Mesendoderm (in vitro differentiated cells): ENCODE results near the gene ATP1A4.

Experiments
- DNase-seq: peaks from one replicate; pipeline ENCODE4 v3.0.0; 2013
- H2AK5ac ChIP-seq: 2 replicates; pipeline ENCODE4 v1.6.1; 2013; ENCODE audit warnings: low read length, inconsistent platforms
- H2BK120ac ChIP-seq: 2 replicates; pipeline ENCODE4 v1.6.1; 2013; ENCODE audit warnings: low read depth, mild to moderate bottlenecking, low read length, moderate library complexity, mixed read lengths
- H2BK15ac ChIP-seq: replicated peaks from 2 replicates; pipeline ENCODE4 v1.6.1; 2013; ENCODE audit warnings: low read depth, mild to moderate bottlenecking, moderate library complexity
- H2BK5ac ChIP-seq: 2 replicates; pipeline ENCODE4 v1.6.1; 2013; ENCODE audit warnings: low read length, inconsistent platforms
- H3K18ac ChIP-seq: 2 replicates; pipeline ENCODE4 v1.6.1; 2013; ENCODE audit warnings: mild to moderate bottlenecking, low read length, mixed read lengths
- H3K23ac ChIP-seq: one replicate; pipeline ENCODE4 v1.6.1; 2013; ENCODE audit warnings: low read length
- H3K27ac ChIP-seq: 2 replicates; pipeline ENCODE4 v1.5.1; 2013; ENCODE audit warnings: low read depth, mild to moderate bottlenecking, inconsistent platforms, low read length, moderate library complexity
- H3K27me3 ChIP-seq: 2 replicates; pipeline ENCODE4 v1.6.1; 2013; ENCODE audit warnings: low read length, control low read depth, mild to moderate bottlenecking, inconsistent platforms; ENCODE audit not compliant: insufficient read depth, poor library complexity
- H3K36me3 ChIP-seq: 2 replicates; pipeline ENCODE4 v1.6.1; 2013; ENCODE audit warnings: low read length, inconsistent platforms; ENCODE audit not compliant: control insufficient read depth, insufficient read depth
- H3K4ac ChIP-seq: one replicate; pipeline ENCODE4 v1.6.1; 2013; ENCODE audit warnings: low read depth, mild to moderate bottlenecking, low read length, moderate library complexity
- H3K4me1 ChIP-seq: 2 replicates; pipeline ENCODE4 v1.6.1; 2013; ENCODE audit warnings: low read depth, low read length, inconsistent platforms; ENCODE audit not compliant: control insufficient read depth
- H3K4me2 ChIP-seq: 2 replicates; pipeline ENCODE4 v1.6.1; 2013; ENCODE audit warnings: low read length
- H3K4me3 ChIP-seq: 2 replicates; pipeline ENCODE4 v1.5.1; 2013; ENCODE audit warnings: mild to moderate bottlenecking, low read length
- H3K56ac ChIP-seq: one replicate; pipeline ENCODE4 v1.6.1; 2013; ENCODE audit warnings: low read length
- H3K79me1 ChIP-seq: 2 replicates; pipeline ENCODE4 v1.6.1; 2013; ENCODE audit warnings: low read length, inconsistent platforms
- H3K79me2 ChIP-seq: 2 replicates; pipeline ENCODE4 v1.6.1; 2013; ENCODE audit warnings: mild to moderate bottlenecking, low read length; ENCODE audit not compliant: control insufficient read depth, insufficient read depth
- H3K9ac ChIP-seq: 2 replicates; pipeline ENCODE4 v1.6.1; 2013; ENCODE audit warnings: low read length, inconsistent platforms
- H4K5ac ChIP-seq: one replicate; pipeline ENCODE4 v1.6.1; 2013; ENCODE audit warnings: low read length
- H4K8ac ChIP-seq: one replicate; pipeline ENCODE4 v1.6.1; 2013; ENCODE audit warnings: low read depth, mild to moderate bottlenecking, control low read depth, low read length, moderate library complexity
- WGBS: extraction: QIAGEN DNeasy Blood & Tissue Kit; methylation state at CpG from one replicate; pipeline ENCODE4 v1.1.7; 2013; ENCODE audit warnings: low lambda C conversion rate, missing lambda C conversion rate; ENCODE audit not compliant: insufficient coverage; ENCODE audit errors: extremely low coverage; 5-methylcytosine and 5-hydroxymethylcytosine counted together

Gene ATP1A4

DNA sequence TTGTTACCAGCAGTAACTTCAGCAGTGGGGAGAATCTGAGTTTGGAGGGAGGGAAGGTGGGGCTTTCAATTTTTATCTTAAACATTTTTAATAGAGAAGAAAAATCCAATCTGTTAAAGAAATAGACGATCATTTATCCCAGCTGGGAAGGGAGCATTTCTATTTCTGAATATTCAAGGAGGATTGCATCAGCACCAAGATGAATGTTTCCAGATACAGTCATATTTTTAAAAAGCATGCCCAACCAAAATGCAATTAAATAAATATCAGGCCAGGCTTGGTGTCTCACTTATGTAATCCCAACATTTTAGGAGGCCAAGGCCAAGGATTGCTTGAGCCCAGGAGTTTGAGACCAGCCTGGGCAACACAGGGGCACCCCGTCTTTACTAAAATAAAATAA lies 1.7 kb upstream of the ATP1A4 start:
- Histone ChIP-seq H3K4me2 (no peak overlapping the region), H3K79me2 (no peaks in the 10 kb centered on the region), H3K4ac (no peak overlapping the region), H3K79me1 (no peaks in the 10 kb centered on the region), H3K4me1 (no peaks in the 10 kb centered on the region), H3K23ac (no peak overlapping the region), H3K18ac (no peak overlapping the region), H3K9ac (no peak overlapping the region), H3K27me3 (no peaks in the 10 kb centered on the region), H3K36me3 (no peaks in the 10 kb centered on the region), H2BK120ac (no peak overlapping the region), H4K5ac (no peak overlapping the region), H2BK5ac (no peak overlapping the region), H2AK5ac (no peak overlapping the region), H3K56ac (no peak overlapping the region), H2BK15ac (no peak overlapping the region), H3K4me3 (no peak overlapping the region), H3K27ac (no peak overlapping the region), H4K8ac (no peak overlapping the region)
- no peak for DNase-seq
- WGBS: no CpG with 5 or more reads among the region's 2 CpGs

DNA sequence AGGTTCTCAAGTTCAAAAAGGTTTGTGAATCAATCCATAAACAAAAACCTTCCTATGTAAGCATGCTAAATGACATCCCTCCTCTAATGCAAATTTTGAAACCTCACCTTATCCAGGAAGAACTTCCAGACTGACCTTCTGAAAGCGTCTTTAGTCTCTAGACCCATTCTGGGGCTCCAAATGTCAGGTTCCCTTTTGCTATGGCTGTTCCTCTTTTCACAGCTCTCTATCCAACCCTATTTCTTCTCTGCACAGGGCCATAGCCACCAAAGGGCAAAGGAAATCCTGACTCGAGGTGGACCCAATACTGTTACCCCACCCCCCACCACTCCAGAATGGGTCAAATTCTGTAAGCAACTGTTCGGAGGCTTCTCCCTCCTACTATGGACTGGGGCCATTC lies 3.4 kb downstream of the ATP1A4 start:
- H3K56ac ChIP-seq: no peak overlapping the region

DNA sequence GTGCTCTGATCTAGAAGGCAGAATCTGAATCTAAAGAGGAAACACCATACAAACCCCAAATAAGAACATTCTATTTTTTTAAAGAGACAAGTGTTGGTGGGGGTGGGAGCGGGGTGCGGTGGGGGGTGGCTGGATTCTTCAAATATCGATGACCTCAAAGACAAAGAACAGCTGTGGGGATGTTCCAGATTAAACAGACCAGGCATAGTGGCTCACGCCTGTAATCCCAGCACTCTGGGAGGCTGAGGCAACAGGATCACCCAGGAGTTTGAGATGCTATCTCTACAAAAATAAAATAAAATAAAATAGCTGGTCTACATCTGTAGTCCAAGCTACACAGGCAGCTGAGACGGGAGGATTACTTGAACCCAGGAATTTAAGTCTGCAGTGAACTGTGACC lies 5.0 kb downstream of the ATP1A4 start:
- H3K4me3 ChIP-seq: no peak overlapping the region
- H4K5ac ChIP-seq: no peak overlapping the region
- no peaks in the 10 kb centered on the region for H3K79me1 ChIP-seq
- H3K4me2 ChIP-seq: no peak overlapping the region
- no CpG with 5 or more reads among the region's 5 CpGs for WGBS
- DNase-seq: no peak
- no peak overlapping the region for H3K27ac ChIP-seq
- H2BK120ac ChIP-seq: no peak overlapping the region
- H2AK5ac ChIP-seq: no peak overlapping the region
- H3K56ac ChIP-seq: no peak overlapping the region
- H3K36me3 ChIP-seq: no peaks in the 10 kb centered on the region
- H3K23ac ChIP-seq: no peak overlapping the region
- H3K4me1 ChIP-seq: no peaks in the 10 kb centered on the region
- no peaks in the 10 kb centered on the region for H3K27me3 ChIP-seq
- no peak overlapping the region for H4K8ac ChIP-seq
- H3K18ac ChIP-seq: no peak overlapping the region
- no peak overlapping the region for H3K9ac ChIP-seq
- H2BK15ac ChIP-seq: no peak overlapping the region
- no peak overlapping the region for H2BK5ac ChIP-seq
- no peaks in the 10 kb centered on the region for H3K79me2 ChIP-seq
- H3K4ac ChIP-seq: no peak overlapping the region

More for the DNA sequence above, 3.4 kb downstream of the ATP1A4 start:
- Histone ChIP-seq H3K36me3 (no peaks in the 10 kb centered on the region), H3K4ac (no peak overlapping the region), H3K18ac (no peak overlapping the region), H3K4me2 (no peak overlapping the region), H2BK15ac (no peak overlapping the region), H3K4me1 (no peaks in the 10 kb centered on the region), H2AK5ac (no peak overlapping the region), H3K9ac (no peak overlapping the region), H4K5ac (no peak overlapping the region), H2BK5ac (no peak overlapping the region), H3K27ac (no peak overlapping the region), H3K23ac (no peak overlapping the region), H3K79me2 (no peaks in the 10 kb centered on the region), H2BK120ac (no peak overlapping the region), H3K4me3 (no peak overlapping the region), H4K8ac (no peak overlapping the region), H3K79me1 (no peaks in the 10 kb centered on the region), H3K27me3 (no peaks in the 10 kb centered on the region)
- no peak for DNase-seq
- no CpG with 5 or more reads among the region's 3 CpGs for WGBS

DNA sequence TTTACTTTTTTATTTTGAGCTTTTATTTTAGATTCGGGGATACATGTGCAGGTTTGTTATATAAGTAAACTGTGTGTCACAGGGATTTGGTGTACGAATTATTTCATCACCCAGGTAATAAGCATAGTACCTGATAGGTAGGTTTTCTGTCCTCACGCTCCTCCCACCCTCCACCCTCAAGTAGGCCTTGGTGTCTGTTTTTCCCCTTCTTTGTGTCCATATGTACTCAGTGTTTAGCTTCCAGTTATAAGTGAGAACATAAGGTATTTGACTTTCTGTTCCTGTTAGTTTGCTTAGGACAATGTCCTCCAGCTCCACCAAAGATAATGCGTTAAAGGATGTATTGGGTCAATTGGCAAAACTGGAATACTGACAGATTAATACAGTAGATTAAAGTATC lies 5.8 kb downstream of the ATP1A4 start:
- no peak overlapping the region for H3K56ac ChIP-seq
- H3K4ac ChIP-seq: no peak overlapping the region
- DNase-seq: no peak
- no peaks in the 10 kb centered on the region for H3K4me1 ChIP-seq
- H2AK5ac ChIP-seq: no peak overlapping the region
- WGBS: no CpG with 5 or more reads among the region's 4 CpGs
- H2BK15ac ChIP-seq: no peak overlapping the region
- no peaks in the 10 kb centered on the region for H3K79me1 ChIP-seq
- H3K79me2 ChIP-seq: no peaks in the 10 kb centered on the region
- no peak overlapping the region for H3K4me3 ChIP-seq
- H4K8ac ChIP-seq: no peak overlapping the region
- no peak overlapping the region for H3K4me2 ChIP-seq
- no peak overlapping the region for H3K27ac ChIP-seq
- no peaks in the 10 kb centered on the region for H3K27me3 ChIP-seq
- H3K18ac ChIP-seq: no peak overlapping the region
- no peak overlapping the region for H2BK120ac ChIP-seq
- no peak overlapping the region for H2BK5ac ChIP-seq
- H3K9ac ChIP-seq: no peak overlapping the region
- no peak overlapping the region for H3K23ac ChIP-seq
- no peak overlapping the region for H4K5ac ChIP-seq
- H3K36me3 ChIP-seq: no peaks in the 10 kb centered on the region

DNA sequence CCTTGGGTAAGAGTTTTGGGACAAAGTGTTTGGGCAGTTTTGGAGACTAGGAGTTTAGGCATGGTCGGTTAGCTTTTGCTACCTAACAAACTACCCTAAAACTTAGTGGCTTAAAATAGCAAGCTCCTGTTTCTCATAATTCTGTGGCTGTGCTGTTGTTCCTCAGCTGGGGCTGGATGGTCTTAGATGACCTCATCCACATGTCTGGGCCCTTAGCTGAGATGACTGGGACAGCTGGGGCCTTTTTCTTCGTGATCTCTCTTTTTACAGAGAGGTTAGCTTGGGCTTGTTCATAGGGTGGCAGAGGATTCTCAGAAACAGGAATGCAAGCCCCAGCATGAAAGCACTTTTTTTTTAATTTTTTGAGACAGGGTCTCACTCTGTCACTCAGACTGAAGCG lies 6.6 kb downstream of the ATP1A4 start:
- Histone ChIP-seq H3K4ac (no peak overlapping the region), H2BK120ac (no peak overlapping the region), H3K4me2 (no peak overlapping the region), H4K5ac (no peak overlapping the region), H3K36me3 (no peaks in the 10 kb centered on the region), H3K79me2 (no peaks in the 10 kb centered on the region), H3K27me3 (no peaks in the 10 kb centered on the region), H3K79me1 (no peaks in the 10 kb centered on the region), H3K23ac (no peak overlapping the region), H2BK15ac (no peak overlapping the region), H2AK5ac (no peak overlapping the region), H3K9ac (no peak overlapping the region), H3K4me1 (peaks cover 2% of the 10 kb centered on the region), H4K8ac (no peak overlapping the region), H3K56ac (no peak overlapping the region), H3K4me3 (no peak overlapping the region), H2BK5ac (no peak overlapping the region), H3K27ac (no peak overlapping the region), H3K18ac (no peak overlapping the region)
- no CpG with 5 or more reads among the region's 3 CpGs for WGBS
- DNase-seq: no peak

DNA sequence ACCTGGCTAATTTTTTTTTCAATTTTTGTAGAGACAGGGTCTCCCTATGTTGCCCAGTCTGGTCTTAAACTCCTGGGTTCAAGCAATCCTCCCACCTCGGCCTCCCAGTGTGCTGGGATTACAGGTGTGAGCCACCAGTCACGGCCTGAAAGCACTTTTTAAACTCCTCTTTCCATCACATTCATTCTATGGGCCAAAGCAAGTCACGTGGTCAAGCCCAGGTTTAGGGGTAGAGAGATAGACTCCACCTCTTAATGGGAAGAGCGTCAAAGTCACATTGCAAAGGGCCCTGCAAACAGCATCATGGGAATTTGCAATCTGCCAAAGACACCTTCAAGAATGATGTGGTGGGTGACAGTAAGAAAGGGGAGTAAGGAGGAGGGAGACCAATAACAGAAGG lies 7.1 kb downstream of the ATP1A4 start:
- H3K18ac ChIP-seq: no peak overlapping the region
- no peaks in the 10 kb centered on the region for H3K79me2 ChIP-seq
- H3K56ac ChIP-seq: no peak overlapping the region
- H2AK5ac ChIP-seq: no peak overlapping the region
- no peak overlapping the region for H3K9ac ChIP-seq
- no peaks in the 10 kb centered on the region for H3K27me3 ChIP-seq
- no peak overlapping the region for H3K27ac ChIP-seq
- no peak overlapping the region for H3K4ac ChIP-seq
- H4K8ac ChIP-seq: no peak overlapping the region
- H3K79me1 ChIP-seq: no peaks in the 10 kb centered on the region
- no peak overlapping the region for H3K23ac ChIP-seq
- no peak overlapping the region for H2BK120ac ChIP-seq
- no peak overlapping the region for H4K5ac ChIP-seq
- H3K4me2 ChIP-seq: no peak overlapping the region
- no peak overlapping the region for H3K4me3 ChIP-seq
- H3K36me3 ChIP-seq: no peaks in the 10 kb centered on the region
- DNase-seq: no peak
- no peak overlapping the region for H2BK5ac ChIP-seq
- H3K4me1 ChIP-seq: peaks cover 2% of the 10 kb centered on the region
- no CpG with 5 or more reads among the region's 4 CpGs for WGBS
- no peak overlapping the region for H2BK15ac ChIP-seq
